Glutamatergic neuron (in vitro differentiated cells): ENCODE data around the gene UTS2B. TPM values are rescaled to one million over a fixed set of nuclear protein-coding genes. Genes with fewer than 3 reads are reported as not detected.

Source experiments
- DNase-seq: peaks from one replicate; pipeline ENCODE4 v3.0.0; 2022
- H3K27ac Mint-ChIP-seq: one replicate; pipeline ENCODE4 v1.8.0; 2020; ENCODE audit warnings: mild to moderate bottlenecking, mixed read lengths, inconsistent platforms; ENCODE audit not compliant: unreplicated experiment
- H3K27me3 Mint-ChIP-seq: one replicate; pipeline ENCODE4 v1.8.0; 2020; ENCODE audit warnings: mild to moderate bottlenecking, moderate library complexity, mixed read lengths, inconsistent platforms; ENCODE audit not compliant: unreplicated experiment
- H3K36me3 Mint-ChIP-seq: one replicate; pipeline ENCODE4 v1.8.0; 2020; ENCODE audit warnings: mild to moderate bottlenecking, mixed read lengths, inconsistent platforms; ENCODE audit not compliant: unreplicated experiment
- H3K4me1 Mint-ChIP-seq: one replicate; pipeline ENCODE4 v1.8.0; 2020; ENCODE audit warnings: mild to moderate bottlenecking, low read depth, mixed read lengths, inconsistent platforms; ENCODE audit not compliant: unreplicated experiment
- H3K4me3 Mint-ChIP-seq: one replicate; pipeline ENCODE4 v1.8.0; 2020; ENCODE audit warnings: mild to moderate bottlenecking, mixed read lengths, inconsistent platforms; ENCODE audit not compliant: unreplicated experiment
- H3K9me3 Mint-ChIP-seq: one replicate; pipeline ENCODE4 v1.8.0; 2020; ENCODE audit warnings: mild to moderate bottlenecking, moderate library complexity, mixed read lengths, inconsistent platforms; ENCODE audit not compliant: unreplicated experiment
- total RNA-seq: library from RNA; stranded (reverse); fragmentation: NEBNext Ultra II Directional; extraction: Animal tissue kit (Norgen Biotek cat#: 25700); gene quantifications from one replicate; pipeline ENCODE4 v1.2.1, GENCODE V29; 2021; ENCODE audit not compliant: unreplicated experiment
- TF ChIP-seq, protein P1 (sequence below): fragments of 200-600 bp; sonication (generic); IDR thresholded peaks from one replicate; pipeline ENCODE4 v1.5.0; 2021; ENCODE audit not compliant: partially characterized antibody, unreplicated experiment

Gene UTS2B
- total RNA-seq, 1 donor from 2014 or later: not detected

DNA sequence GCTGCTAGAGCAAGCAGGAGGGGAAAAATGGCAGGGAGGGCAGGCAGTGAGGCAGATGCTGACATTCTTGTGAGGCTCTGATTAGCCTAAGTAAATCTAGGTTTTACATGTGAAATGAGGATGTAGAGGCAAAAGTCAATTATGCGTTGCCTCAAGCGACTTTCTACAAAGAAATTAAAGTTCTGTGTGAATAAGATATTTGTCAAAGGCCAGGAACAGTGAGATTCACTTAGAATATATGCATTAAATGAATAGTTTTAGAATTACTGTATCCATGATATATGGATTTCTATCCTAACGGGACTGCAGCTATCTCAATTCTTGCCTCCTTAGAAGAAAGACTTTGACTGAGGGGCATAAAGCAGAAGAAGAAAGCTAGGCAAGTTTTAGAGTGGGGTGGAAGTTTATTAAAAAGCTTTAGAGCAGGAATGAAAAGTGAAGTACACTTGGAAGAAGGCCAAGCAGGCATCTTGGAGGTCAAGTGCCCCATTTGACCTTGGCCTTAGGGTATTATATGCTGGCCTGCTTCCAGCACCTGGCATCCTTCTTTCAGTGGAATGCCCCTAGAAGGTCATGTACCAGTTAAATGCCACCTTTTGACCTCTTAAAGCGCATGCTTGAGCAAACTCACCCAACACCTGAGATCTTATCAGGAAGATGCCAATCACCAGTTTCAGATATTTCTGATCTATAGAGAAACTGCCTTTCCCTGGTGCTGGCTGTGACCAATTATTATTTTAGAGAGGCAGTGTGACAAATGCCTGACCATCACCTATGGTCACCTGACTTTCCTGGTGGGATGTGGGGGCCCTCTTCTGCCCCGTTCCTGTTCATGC is 93.1 kb downstream of the UTS2B start:
- Mint-ChIP-seq H3K4me3 (no peak overlapping the region), H3K9me3 (no peaks in the 10 kb centered on the region), H3K27me3 (peaks cover 2% of the 10 kb centered on the region), H3K4me1 (peaks cover 17% of the 10 kb centered on the region), H3K36me3 (no peaks in the 10 kb centered on the region), H3K27ac (no peak overlapping the region)
- no peak for DNase-seq
- TF ChIP-seq, protein P1, sequence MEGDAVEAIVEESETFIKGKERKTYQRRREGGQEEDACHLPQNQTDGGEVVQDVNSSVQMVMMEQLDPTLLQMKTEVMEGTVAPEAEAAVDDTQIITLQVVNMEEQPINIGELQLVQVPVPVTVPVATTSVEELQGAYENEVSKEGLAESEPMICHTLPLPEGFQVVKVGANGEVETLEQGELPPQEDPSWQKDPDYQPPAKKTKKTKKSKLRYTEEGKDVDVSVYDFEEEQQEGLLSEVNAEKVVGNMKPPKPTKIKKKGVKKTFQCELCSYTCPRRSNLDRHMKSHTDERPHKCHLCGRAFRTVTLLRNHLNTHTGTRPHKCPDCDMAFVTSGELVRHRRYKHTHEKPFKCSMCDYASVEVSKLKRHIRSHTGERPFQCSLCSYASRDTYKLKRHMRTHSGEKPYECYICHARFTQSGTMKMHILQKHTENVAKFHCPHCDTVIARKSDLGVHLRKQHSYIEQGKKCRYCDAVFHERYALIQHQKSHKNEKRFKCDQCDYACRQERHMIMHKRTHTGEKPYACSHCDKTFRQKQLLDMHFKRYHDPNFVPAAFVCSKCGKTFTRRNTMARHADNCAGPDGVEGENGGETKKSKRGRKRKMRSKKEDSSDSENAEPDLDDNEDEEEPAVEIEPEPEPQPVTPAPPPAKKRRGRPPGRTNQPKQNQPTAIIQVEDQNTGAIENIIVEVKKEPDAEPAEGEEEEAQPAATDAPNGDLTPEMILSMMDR: no peak

DNA sequence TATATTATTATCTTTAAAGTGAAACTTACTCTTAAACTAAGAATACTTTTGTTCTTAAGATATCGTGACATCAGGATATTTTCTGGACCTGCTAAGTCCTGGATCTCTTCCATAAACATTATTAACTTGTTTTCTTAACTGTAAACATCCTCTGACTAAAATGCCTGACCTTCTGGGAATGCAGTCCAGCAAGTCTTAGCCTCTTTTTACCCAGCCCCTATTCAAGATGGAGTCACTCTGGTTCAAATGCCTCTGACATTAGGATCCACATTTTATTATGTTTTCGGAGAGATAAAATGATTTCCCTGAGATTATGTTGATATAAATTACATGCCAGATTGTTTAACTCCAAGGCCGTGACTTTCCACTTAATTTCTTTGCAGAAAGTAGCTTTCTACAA is 93.7 kb downstream of the UTS2B start:
- H3K4me3 Mint-ChIP-seq: no peak overlapping the region
- no peak overlapping the region for H3K27ac Mint-ChIP-seq
- no peaks in the 10 kb centered on the region for H3K9me3 Mint-ChIP-seq
- H3K36me3 Mint-ChIP-seq: no peaks in the 10 kb centered on the region
- H3K4me1 Mint-ChIP-seq: peaks cover 17% of the 10 kb centered on the region
- H3K27me3 Mint-ChIP-seq: peaks cover 2% of the 10 kb centered on the region
- no peak for DNase-seq
- TF ChIP-seq, protein P1: no peak

DNA sequence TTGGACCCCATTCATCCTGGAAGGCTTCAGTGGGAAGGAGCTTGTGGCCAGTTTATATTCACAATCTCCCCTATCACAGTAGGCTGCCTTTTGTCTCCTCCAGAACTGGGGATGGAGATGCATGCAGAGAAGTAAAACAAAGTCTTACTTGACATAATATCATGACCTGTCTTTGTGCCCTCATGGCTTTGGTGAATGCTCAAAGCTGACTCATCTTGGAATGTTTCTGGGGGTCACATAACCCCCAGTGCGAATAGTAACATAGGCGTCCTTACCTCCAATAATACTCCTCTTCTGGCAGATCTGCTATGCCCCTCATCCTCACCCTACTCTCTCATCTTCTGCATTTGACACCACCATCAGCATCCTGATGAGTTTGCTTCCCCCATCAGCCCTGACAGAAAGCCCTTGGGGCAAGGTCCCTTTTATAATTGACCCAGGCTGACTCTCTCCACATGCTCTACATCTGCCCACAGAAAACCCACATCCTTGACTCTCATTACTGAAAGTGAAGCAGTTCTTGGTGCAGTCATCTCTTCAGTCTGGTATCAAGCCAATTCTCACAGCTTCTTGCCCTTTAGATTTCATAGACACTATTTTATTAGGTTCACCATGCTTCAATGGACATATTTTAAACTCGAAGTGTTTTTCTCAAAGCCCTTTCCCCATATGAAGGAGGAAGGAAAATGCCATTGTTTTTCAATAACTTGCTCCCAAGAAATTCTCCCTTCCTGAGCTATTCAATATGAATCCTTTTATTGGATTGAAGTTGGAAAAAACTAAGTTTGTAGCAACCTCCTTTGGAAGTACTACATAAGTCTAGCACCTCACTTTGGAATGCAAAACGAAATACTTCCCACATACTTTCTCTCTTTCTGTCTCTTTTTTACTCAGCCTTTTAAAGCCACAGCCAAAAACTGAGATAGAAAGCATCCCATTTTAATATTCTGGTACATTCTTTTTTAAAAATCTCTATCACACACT is 94.7 kb downstream of the UTS2B start:
- no peak overlapping the region for H3K4me3 Mint-ChIP-seq
- peak overlapping the region; percentile 2 for H3K27ac Mint-ChIP-seq
- peaks cover 2% of the 10 kb centered on the region for H3K27me3 Mint-ChIP-seq
- DNase-seq: no peak
- peaks cover 15% of the 10 kb centered on the region for H3K4me1 Mint-ChIP-seq
- no peaks in the 10 kb centered on the region for H3K36me3 Mint-ChIP-seq
- no peaks in the 10 kb centered on the region for H3K9me3 Mint-ChIP-seq
- TF ChIP-seq, protein P1: no peak

DNA sequence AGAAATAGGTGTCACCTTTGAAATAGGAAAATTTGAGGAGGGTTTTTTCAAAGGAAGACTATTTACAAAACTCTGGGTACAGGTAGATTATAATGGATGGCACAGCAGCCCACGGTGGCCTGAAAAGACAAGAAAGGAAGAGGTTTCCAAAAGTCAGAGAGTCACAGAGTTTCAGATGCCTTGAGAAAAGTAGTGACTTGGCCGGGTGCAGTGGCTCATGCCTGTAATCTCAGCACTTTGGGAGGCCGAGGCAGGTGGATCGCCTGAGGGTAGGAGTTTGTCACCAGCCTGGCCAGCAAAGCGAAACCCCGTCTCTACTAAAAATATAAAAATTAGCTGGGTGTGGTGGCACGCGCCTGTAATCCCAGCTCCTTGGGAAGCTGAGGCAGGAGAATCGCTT is 96.1 kb downstream of the UTS2B start:
- no peaks in the 10 kb centered on the region for H3K36me3 Mint-ChIP-seq
- H3K27me3 Mint-ChIP-seq: peaks cover 2% of the 10 kb centered on the region
- DNase-seq: no peak
- no peak overlapping the region for H3K27ac Mint-ChIP-seq
- H3K9me3 Mint-ChIP-seq: no peaks in the 10 kb centered on the region
- H3K4me1 Mint-ChIP-seq: peaks cover 12% of the 10 kb centered on the region
- H3K4me3 Mint-ChIP-seq: no peak overlapping the region
- TF ChIP-seq, protein P1: no peak
